Activated CD8-positive, alpha-beta memory T cell treated with anti-CD3 and anti-CD28 coated beads, Interleukin-2, amount 50 U/mL, for 4 hours (primary cell): ENCODE results near the gene FCHSD1.
"Not testable (repeated sequence)": the region's sequence is repeated elsewhere in the genome, so short reads cannot be mapped to it uniquely, and the experiment has no call there.

ENCODE experiments used
- DNase-seq: peaks from one replicate; pipeline ENCODE4 v3.0.0-alpha.2; 2020

The FCHSD1 gene

DNA sequence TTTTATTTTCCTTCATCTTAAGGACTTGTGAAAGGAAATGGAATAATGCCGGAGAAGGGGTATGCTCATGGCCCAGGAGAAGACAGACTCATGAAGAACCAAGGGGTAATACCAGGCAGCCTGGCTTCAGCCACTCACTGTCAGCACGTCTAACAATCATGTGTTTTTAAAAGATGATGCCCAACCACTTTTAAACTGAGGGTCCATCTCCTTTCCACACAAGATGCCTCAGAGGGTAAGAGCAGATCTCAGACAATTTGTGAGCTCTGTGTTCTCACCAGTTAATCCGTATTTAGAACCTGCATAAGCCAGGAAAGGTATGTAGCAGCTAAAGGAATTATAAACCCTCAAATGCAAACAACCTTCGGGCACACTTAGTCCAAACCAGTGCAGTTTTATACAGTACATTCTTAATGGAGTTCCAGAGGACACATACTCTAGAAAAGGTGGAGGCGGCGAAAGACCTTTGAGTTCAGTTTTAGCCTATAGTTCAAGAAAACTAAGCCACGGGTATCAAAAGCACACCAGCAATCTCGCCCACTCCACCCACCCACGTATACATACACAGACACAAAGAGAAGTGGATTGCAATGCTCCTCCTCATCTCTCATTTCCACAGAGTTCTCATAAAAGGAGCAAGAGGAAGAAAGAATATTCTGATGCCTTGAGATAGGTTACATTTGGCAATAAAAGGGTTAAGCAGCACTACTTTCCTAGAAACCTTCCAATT is 35.1 kb downstream of the FCHSD1 start:
- DNase-seq: peak; percentile 48

DNA sequence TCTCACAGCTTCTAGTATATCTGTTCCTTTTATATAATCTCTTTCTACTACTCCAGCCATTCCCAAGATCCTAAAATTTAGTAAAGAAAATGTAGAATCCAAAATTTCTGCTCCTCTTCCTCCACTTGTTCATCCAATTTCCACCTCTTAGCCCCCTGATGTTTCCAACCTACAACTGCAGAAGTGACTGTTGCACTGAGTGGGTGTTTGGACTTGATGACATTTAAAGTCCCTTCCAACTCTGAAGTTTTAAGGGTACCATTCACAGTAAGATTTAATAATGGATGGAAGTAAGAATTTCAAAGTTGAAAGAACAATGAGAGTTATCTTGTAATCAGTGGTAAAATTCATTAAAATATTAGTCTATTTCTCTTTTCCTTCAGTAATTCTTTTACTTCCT is 37.9 kb downstream of the FCHSD1 start:
- no peak for DNase-seq

DNA sequence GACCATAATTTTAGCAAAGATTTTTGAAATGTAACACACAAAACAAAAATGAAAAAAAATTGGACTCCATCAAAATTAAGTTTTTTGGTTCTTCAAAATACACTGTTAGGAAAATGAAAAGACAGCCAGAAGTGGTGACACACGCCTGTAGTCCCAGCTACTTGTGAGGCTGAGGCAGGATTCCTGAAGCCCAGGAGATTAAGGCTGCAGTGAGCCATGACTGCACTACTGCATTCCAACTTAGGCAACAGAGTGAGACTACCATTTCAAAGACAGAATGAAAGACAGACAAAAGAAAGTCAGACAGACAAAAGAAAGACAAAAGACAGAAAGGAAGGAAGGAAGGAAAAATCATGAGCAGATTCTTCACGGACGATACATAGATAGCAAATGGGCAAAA is 39.9 kb downstream of the FCHSD1 start:
- no peak for DNase-seq

DNA sequence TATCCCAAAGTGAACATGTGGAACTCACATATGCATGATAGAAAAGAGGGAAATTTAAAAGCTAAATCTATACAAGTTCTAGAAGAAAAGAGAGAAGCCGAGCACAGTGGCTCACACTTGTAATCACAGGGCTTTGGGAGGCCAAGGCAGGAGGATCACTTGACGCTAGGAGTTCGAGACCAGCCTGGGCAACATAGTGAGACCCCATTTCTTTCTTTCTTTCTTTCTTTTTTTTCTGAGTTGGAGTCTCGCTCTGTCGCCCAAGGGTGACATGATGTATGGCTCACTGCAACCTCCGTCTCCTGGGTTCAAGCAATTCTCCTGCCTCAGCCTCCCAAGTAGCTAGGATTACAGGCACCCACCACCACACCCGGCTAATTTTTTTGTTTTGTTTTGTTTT is 41.3 kb downstream of the FCHSD1 start:
- DNase-seq: not testable (repeated sequence)

DNA sequence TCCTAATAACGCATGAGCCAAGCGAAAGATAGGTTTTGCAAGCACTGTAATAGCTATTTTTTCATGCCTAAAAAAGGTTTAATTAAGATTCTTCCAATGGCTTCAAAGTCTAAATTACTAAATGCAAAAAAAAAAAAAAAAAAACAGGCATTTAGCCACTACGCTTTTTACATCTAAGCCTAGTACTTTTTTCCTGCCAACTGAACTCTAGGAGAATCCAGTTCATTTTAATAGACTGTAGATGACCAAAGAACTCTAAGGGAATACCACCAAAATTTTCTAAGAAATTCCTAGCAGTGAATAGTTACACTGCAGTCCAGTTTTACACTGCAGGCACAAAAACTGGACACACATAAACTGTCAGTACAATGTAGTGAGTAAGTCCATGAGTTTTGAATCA is 42.2 kb downstream of the FCHSD1 start:
- DNase-seq: no peak

DNA sequence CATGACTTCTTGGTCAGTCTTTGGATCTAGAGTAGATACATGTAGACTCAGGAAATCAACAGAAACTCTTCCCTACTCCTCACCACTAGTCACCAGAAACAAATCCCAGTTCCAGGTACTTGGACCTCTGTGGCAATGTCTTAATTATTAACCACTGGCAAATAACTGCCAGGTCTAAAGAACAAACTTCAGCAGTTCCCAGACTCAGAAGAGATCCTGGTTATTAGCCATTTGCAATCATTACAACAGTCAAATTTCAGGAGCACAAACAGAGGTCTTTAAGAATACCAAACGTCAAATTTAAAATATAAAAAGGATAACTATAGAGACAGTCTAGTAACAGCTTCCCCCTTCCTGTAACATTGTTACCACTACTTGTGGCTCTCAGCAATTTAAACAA is 42.7 kb downstream of the FCHSD1 start:
- DNase-seq: no peak

DNA sequence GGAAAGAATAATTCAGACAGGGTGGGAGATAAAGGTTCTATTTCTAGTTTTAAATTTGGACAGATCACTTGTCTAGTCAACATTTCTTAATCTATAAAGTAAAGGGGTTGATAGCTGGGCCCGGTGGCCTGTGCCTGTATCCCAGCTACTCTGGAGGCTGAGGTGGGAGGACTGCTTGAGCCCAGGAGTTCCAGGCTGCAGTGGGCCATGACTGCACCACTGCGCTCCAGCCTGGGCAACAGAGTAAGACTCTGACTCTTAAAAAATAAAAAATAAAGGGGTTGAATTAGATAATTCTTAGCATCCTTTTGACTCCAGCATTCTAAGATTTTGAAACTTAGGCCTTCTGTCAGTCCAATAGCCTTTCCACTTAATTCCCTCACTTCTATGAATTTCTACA is 43.2 kb downstream of the FCHSD1 start:
- DNase-seq: no peak

DNA sequence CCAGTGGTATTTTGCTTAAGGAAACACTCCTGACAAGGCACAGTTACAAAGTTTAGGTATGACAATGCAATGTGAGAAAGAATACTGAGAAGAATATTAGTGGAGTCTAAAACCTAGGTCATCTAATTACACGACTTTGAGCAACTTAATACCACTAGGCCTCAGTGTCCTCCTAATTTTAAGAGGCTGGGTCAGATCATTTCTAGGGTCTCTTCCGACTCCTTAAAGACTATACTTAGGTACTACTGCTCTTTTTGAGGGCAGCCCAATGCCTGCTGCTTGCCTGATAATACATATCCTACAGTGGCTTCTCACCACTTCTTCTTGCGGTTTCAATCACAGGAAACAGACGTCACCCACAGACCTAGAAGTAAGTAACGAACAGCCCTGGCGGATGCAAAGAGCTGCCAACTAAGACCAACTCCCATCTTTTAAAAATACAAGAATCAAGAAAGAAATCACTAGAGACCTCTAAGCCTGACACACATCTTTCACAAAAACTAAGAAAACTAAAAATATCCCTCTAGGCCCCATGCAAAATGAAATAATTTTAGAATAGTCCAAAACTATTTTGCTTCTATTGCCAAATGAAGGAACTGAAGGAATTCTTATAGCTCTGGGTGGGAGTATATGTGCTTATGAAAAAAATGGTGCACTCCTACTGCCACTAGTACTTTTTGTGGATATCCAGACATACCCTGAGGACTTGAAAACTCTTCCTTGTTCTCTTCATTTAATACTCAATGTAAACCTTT is 45.5 kb downstream of the FCHSD1 start:
- peak; percentile 62 for DNase-seq

DNA sequence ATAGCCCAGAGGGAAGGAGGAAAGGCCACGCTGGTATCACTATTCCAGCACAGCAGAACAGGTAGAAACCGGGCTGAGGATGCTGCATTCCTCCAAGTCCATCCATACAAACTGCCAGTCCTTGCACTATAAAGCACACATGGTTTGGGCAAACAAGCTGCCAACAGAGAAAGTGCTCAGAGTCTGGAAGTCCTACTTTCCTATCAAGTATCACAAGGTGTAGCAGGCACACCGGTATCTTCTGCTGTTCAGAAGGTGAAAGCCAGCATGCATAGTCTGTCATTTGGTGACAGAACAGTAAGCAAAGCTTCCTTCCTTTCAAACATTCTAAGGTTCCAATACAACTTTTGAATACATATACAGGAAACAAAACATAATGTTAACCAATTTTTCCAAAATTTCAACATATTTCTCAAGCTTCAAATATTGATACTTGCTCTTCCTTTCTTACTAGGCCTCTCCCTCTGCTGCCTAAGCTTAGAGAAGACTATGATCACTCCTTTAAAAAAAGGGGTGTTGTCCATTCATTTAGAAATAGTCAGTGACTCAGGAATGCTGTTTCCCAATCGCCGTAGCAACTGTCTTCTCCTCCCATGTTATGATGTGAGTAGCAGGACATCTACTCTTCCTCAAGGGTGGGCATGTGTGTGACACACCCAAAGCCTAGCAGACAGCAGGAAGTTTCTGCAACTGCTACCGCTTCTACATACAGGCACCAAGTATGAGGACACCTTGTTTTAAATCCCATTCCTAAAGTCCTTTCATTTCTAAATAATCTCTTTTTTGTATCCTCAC is 47.1 kb downstream of the FCHSD1 start:
- no peak for DNase-seq

DNA sequence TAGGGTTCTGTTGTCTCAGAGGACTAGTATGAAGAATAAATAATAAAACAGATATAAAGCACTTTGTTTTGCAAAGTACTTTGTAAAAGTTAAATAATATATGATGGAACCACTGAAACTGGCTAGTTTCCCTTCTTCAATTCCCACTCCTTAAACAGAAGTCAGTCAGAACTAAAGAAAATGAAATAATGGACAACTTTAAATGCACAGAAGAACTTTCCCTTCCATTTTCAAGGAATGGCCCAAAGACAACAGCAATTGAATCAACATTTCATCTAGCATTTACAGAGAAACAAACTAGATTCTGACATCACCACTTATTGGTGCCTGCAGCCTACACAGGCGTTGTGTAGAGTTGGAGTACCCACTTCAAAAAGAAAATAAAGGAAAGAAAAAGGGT is 48.6 kb downstream of the FCHSD1 start:
- no peak for DNase-seq

DNA sequence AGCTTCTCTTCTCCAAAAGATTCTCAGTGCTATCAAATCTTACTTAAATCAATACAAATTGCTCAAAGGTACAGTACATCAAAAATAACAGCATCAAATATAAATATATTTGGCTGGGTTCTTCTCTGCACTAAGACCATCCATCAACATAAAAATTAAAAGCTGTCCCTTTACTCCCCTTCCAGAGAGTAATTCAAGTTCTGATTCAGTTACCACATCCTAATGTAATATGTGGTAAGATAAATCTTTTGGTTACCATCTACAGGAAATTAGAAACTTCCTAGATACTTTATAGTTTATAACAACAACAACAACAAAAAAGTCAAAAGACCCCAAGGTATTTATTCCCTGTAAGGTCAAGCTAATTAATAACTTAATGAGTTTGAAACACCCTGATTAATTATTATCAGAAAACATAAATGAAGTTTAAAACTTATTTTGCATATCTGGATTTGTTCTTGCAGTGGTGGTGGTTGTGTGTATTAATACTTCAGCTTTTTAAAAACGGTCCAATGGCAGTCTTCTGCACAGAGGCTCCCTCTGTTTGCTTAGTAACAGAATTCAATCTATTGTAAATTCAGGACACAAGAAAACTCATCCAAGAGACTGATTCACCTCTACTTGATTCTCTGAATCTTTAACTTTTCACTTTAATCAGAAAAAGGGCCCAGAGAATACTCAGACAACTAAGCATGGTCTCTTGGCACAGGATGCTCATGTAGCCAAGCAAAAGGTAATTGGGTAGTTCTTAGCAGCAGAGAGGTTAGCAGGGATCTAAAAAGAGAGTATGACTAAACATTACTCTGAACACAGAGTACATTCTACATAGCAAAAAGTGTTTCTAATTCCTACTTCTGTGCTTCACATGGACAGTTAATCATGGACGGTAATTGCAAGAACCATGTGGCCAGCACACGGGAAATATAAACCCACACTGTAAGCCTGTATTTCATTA is 52.5 kb downstream of the FCHSD1 start:
- no peak for DNase-seq

DNA sequence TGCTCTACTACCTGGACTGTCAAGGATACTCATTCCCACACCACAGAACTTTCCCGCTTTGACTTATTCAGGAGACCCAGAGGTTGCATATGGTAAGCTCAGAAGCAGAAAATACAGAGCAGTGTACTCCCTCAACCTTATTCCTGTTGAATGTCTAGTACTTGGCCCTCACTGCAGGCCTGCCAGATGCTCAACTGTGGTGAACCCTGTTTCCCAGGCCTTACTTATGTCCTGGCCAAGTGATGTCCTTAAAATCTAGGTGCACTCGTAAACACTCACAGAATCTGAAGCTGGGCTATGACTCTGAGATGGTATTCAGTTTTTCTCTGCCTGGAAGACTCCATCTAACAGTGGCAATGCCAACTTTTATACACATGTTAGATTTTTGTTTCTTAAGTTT is 53.4 kb downstream of the FCHSD1 start:
- DNase-seq: no peak

DNA sequence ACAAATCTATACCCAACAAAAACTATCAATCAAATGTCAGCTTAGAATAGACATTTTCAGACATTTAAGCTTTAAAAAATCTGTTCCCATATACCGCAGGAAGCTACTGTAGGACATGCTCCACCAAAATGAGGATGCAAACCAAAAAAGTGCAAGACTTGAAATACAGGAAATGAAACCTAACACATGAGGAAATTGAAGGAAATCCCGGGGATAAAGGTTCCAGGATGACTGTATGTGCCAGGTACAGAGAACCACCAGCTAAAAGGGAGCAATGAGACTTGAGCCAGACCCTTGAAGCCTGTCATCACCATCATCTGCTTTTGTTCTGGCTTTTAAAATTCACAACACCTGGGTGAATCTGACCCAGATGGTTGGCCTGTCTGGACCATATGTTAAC is 53.8 kb downstream of the FCHSD1 start:
- no peak for DNase-seq

DNA sequence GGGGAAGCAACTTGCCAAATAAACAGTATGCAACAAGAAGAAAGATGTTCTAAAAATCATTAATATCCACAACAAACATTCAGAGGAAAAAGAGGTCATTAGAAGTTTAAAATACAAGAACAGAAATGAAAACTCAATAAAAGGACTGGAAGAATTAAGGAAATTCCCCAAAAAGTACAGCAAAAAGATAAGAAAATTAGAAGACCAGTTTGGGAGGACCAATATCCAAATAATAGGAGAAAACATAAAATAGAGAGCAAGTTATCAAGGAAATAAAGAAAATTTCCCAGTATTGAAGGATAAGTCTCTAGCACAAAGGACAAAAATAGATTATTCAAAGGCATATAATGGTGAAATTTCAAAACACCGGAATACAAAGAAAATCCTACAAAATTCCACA is 54.4 kb downstream of the FCHSD1 start:
- no peak for DNase-seq

DNA sequence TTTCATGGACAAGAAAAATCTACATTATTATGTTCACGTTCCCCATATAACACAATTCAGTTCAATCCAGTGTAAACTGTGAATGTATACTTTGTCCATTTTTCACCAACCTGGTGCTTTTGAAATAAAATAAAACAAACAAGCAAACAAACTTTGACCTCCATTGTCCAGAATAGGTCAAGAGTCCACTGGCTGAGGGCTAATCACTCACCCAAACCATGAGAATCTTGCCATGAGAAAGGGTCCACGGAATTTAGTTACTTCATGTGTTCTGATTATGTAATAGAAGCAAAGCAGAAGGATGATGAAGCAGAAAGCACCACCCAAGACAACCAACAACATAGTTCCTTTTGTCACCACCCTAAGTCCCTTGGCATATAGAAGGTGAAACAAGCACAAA is 61.1 kb downstream of the FCHSD1 start:
- no peak for DNase-seq
